PFSK-1 (cell line): Measurements from ENCODE around the gene SRPRB.

ENCODE experiments used
- FOXP2 ChIP-seq: optimal IDR thresholded peaks from 2 replicates; pipeline ENCODE3; 2011; ENCODE audit warnings: borderline replicate concordance, control low read depth, inconsistent platforms; ENCODE audit not compliant: insufficient read depth; ENCODE audit errors: extremely low read length, extremely low read depth
- POLR2AphosphoS5 ChIP-seq: IDR thresholded peaks from 2 replicates; pipeline ENCODE4 v1.6.1; 2012; ENCODE audit warnings: low read depth, mild to moderate bottlenecking, control low read depth, low read length, moderate library complexity
- SIN3A ChIP-seq: IDR thresholded peaks from 2 replicates; pipeline ENCODE4 v1.6.1; 2012; ENCODE audit warnings: mild to moderate bottlenecking, low read length, moderate library complexity, borderline replicate concordance; ENCODE audit not compliant: insufficient read depth
- TAF1 ChIP-seq: IDR thresholded peaks from 2 replicates; pipeline ENCODE4 v1.6.1; 2012; ENCODE audit warnings: low read length, control low read depth, borderline replicate concordance; ENCODE audit not compliant: insufficient read depth
- TF ChIP-seq, protein P1 (sequence below), 2 experiments: IDR thresholded peaks; 2 replicates each; pipeline versions ENCODE4 v1.6.1 to v1.8.0; 2011 to 2012; ENCODE audit warnings: low read depth in 2 of 2, low read length in 2 of 2, control low read depth in 1 of 2, inconsistent platforms in 1 of 2, mild to moderate bottlenecking in 1 of 2, moderate library complexity in 1 of 2; ENCODE audit not compliant: insufficient read depth in 1 of 2

Gene SRPRB

DNA sequence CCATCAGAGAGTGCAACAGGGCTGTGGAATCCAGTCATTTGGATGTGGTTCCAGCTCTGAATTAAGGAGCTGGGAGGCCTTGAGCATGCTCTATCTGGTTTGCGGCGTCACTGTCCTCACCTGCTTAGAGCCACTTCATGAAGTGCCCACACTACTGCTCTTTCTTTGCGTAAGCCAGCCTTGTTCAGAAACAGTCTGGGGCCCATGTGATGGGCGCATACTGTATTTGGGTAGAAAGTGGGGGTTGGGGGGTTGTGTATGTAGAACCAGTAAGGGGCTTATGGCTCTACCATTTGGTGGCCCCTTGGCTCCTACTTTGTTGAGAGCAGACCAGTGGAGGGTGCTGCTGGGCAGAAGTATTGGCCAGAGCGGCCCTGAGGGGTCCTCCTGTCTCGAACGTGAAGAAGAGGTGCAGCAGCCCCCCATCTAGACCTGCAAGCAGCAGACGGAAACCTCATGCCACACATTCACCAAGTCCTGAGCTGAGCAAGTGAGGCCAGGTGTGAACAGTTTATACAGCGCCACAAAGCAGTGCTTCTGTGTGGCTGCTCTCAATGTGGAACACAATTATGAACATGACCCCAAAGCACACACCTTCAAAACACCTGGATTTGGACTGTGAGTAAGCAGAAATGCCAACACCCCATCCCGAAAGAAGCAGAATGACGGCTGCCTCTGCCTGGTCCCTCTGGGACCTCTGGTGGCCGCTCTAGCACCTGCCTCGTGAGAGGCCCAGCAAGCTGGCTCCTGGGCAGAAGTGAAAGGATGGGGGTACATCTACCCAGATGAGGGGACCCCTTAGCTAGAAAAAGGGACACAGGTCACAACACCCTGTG is 26.6 kb downstream of the SRPRB start:
- TF ChIP-seq TAF1 (no peak), FOXP2 (no peak), SIN3A (no peak), POLR2AphosphoS5 (no peak)
- TF ChIP-seq, protein P1, sequence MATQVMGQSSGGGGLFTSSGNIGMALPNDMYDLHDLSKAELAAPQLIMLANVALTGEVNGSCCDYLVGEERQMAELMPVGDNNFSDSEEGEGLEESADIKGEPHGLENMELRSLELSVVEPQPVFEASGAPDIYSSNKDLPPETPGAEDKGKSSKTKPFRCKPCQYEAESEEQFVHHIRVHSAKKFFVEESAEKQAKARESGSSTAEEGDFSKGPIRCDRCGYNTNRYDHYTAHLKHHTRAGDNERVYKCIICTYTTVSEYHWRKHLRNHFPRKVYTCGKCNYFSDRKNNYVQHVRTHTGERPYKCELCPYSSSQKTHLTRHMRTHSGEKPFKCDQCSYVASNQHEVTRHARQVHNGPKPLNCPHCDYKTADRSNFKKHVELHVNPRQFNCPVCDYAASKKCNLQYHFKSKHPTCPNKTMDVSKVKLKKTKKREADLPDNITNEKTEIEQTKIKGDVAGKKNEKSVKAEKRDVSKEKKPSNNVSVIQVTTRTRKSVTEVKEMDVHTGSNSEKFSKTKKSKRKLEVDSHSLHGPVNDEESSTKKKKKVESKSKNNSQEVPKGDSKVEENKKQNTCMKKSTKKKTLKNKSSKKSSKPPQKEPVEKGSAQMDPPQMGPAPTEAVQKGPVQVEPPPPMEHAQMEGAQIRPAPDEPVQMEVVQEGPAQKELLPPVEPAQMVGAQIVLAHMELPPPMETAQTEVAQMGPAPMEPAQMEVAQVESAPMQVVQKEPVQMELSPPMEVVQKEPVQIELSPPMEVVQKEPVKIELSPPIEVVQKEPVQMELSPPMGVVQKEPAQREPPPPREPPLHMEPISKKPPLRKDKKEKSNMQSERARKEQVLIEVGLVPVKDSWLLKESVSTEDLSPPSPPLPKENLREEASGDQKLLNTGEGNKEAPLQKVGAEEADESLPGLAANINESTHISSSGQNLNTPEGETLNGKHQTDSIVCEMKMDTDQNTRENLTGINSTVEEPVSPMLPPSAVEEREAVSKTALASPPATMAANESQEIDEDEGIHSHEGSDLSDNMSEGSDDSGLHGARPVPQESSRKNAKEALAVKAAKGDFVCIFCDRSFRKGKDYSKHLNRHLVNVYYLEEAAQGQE (IDR thresholded peaks at IDR 0.05; ENCODE audit: insufficient read depth in 1 of 2, low read depth in 2 of 2, low read length in 2 of 2) = no peak

DNA sequence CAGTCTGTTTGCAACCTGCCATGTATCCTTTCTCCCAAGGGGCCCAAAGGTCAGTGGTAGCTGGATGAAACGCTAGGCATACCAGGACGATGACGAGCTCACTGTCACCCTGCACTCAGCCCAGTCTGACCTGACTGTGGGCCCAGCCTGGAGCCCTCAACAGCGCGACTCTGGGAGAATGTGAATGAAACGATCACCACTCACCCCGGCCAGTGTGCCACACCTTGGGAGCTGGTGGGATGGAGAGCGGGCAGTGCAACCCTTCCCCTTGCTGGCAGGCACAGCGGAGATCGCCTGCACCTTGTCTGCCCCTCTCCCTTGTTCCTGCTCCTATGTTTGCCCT is 27.2 kb downstream of the SRPRB start:
- TF ChIP-seq POLR2AphosphoS5 (no peak), SIN3A (no peak), FOXP2 (no peak), TAF1 (no peak)
- TF ChIP-seq, protein P1 (IDR thresholded peaks at IDR 0.05; ENCODE audit: insufficient read depth in 1 of 2, low read depth in 2 of 2, low read length in 2 of 2) = no peak

DNA sequence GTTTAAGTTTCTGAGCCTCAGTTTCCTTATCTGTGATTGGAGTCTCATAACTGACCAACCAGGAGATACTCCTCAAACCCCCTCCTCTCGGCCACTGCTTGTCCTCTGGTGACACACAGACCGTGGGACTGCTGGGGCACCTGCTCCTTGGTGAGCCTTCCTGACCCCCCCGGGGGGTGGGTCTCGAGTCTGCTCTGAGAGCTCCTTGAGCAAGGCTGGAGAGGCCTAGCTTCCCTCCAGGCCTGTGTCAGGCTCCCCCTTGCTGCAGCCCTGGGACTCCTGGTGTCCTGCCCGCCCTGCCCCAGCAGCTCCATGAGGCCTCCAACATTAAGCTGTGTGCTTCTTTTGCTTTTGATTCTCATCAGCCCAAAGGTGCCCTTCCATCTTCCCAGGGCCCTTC is 27.7 kb downstream of the SRPRB start:
- TF ChIP-seq POLR2AphosphoS5 (no peak), FOXP2 (no peak), SIN3A (no peak), TAF1 (no peak)
- TF ChIP-seq, protein P1 (IDR thresholded peaks at IDR 0.05; ENCODE audit: insufficient read depth in 1 of 2, low read depth in 2 of 2, low read length in 2 of 2) = no peak

DNA sequence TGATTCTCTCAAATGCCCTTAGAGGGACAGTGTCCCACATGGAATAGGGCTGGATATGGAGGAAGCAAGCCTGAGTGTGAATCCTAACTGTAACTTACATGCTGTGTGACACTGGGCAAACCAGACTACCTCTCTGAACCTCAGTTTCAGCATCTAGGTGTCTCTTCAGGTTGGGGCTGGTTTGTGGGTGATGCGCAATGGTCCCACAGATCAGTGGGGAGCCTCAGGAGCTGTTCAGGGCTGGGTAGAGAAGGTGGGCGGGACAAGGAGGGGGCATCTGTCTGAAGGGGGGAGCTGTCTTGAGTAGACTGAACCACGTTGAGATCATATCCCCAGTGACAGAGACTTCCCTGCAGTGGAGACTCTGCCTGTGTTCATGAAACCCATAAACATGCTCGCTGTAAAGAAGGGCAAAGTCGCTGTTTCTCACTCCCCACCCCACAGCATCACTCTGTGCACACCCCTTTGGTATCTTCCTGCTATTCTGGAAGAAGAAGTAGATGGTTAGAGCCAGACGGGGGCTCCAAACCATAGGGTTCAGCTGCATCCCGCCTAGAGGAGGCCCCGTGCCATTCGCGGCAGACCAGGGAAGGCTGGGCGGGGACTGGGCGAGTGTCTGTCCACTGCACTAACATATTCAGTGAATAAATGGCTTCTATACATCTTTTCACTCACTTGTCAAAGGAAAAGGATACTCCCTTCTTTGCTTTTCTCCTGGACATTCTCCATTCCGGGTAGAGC is 28.4 kb downstream of the SRPRB start:
- TF ChIP-seq FOXP2 (no peak), SIN3A (no peak), POLR2AphosphoS5 (no peak), TAF1 (no peak)
- TF ChIP-seq, protein P1 (IDR thresholded peaks at IDR 0.05; ENCODE audit: insufficient read depth in 1 of 2, low read depth in 2 of 2, low read length in 2 of 2) = no peak
